HG03521 (cell line): Measurements from ENCODE around the gene GTPBP4.
"Not testable (repeated sequence)": the region's sequence is repeated elsewhere in the genome, so short reads cannot be mapped to it uniquely, and the experiment has no call there.

Experiments used
- ATAC-seq: cut with Tn5 transposase; IDR thresholded peaks from one replicate; pipeline ENCODE4 v1.9.1; 2021; ENCODE audit warnings: mild to moderate bottlenecking, moderate library complexity; ENCODE audit not compliant: unreplicated experiment

GTPBP4 gene

GRCh38 chr10:1054684-1055083, 66.5 kb downstream of the GTPBP4 start:
- ATAC-seq, result no peak

- peak; percentile 91 for ATAC-seq
These were observed 68.3 kb downstream of the GTPBP4 start, which contains the start of gene WDR37 for GRCh38 chr10:1056326-1057105. Gene WDR37, plus strand, starts transcription at chr10:1056385. Its CDS starts 15,771 bp downstream, at chr10:1072156.

DNA sequence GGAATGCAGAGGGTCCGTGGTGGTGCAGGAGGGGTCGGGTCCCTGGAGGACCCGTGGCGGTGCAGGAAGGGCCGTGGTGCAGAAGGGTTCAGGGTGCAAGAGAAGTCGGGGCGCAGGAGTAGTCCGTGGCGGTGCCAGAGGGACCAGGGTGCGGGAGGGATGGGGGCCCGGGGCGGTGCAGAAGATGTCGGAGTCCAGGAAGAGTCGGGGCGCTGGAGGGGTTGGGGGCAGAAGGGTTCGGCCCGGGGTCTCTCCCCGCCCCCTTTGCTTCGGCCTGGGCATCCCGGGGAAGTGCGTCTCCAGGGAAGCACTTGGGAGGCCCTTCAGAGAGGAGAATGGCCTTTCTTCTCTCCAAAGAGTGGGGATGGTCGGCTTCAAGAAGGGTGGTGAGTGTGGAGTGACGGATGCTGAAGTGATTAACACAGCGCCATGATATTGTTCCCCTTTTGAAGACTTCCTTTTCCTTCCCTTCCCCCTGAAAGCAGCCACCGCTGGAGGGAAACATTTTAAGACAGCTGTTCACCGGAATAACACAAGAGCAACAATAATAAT, 68.9 kb downstream of the GTPBP4 start:
- ATAC-seq, result peak; percentile 21

- no peak for ATAC-seq
These were observed 69.8 kb downstream of the GTPBP4 start for GRCh38 chr10:1058017-1058416.

GRCh38 chr10:1059902-1060301, 71.7 kb downstream of the GTPBP4 start:
- no peak for ATAC-seq

GRCh38 chr10:1061930-1062774, 73.9 kb downstream of the GTPBP4 start:
- ATAC-seq, result no peak

DNA sequence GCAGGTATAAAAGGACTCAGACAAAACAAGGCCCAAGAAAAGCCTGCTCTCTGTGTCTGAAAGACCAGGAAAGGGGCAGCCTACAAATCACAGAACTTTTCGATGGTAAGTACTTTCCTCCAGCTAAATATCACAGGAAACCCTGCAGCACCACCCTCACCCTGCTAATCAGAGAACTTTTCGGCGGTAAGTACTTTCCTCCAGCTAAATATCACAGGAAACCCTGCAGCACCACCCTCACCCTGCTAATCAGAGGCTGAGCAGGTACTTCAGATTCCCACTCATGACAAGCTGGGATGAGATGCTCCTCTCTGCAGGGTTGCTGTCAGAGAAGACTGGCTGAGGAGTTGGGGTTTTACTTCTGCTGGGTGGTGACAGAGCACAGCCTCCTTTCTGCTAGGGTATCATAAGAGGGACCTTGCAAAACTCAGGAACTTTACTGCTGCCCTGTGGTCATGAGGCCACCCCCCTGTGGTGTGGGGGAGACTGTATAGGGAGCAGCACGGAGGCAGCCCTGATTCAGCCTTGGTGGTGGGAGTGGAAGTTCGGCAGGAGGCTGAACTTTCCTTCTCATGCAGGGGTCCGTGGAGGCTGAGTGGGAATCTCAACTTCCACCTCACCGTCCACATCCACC, 75.1 kb downstream of the GTPBP4 start:
- ATAC-seq, result no peak

GRCh38 chr10:1064964-1065247, 76.7 kb downstream of the GTPBP4 start:
- ATAC-seq, result no peak

- ATAC-seq, result not testable (repeated sequence)
These were observed 78.5 kb downstream of the GTPBP4 start for GRCh38 chr10:1066734-1067133.

- ATAC-seq, result no peak
These were observed 80.4 kb downstream of the GTPBP4 start for GRCh38 chr10:1068380-1069361.
